M059J (cell line): Measurements from ENCODE around the gene RAC2. TPM values are rescaled to one million over a fixed set of nuclear protein-coding genes. Genes with fewer than 3 reads are reported as not detected.
"Not testable (repeated sequence)": the region's sequence is repeated elsewhere in the genome, so short reads cannot be mapped to it uniquely, and the experiment has no call there.

ENCODE experiments used
- DNase-seq: peaks from one replicate; pipeline ENCODE4 v3.0.0-alpha.2; 2012; ENCODE audit warnings: low read depth
- total RNA-seq: library from RNA; depleted of rRNA; stranded (reverse); fragments of >200 nt; shearing (Covaris generic); gene quantifications from 2 replicates; pipeline ENCODE4 v1.2.3, GENCODE V29; 2014

Gene RAC2
- total RNA-seq, 1 experiment from 2014 or later, result 3.7 TPM

DNA sequence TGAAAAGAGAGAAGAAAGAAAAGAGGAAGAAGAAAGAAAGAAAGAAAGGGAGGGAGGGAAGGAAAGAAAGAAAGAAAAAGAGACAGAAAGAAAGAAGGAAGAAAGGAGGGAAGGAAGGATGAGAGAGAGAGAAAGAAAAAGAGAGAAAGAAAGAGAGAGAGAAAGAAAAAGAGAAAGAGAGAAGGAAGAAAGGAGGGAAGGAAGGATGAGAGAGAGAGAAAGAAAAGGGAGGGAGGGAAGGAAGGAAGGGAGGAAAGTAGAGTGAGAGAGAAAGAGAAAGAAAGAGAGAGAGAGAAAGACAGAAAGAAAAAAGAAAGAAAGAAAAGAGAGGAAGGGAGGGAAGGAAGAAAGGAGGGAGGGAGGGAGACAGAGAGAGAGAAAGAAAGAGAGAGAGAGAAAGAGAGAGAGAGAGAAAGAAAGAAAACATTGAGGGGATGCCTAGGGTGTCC lies 11.5 kb upstream of the RAC2 start:
- DNase-seq, result no peak

DNA sequence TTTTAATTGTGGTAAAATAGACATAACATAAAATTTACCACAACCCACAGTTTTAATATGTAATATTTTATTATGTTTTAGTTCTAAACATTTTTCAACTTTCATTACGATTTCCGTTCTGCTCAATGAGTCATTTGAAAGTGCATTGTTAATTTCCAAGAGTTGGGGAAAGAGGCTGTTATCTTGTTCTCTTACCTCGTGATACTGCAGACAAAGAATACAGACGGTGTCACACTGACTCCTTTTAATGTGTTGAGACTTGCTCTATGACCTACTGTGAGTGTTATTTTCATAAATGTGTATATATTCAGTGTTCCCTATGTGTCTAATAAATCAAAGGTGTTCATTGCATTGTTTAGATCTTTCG lies 10.8 kb upstream of the RAC2 start:
- DNase-seq, result peak; percentile 51

DNA sequence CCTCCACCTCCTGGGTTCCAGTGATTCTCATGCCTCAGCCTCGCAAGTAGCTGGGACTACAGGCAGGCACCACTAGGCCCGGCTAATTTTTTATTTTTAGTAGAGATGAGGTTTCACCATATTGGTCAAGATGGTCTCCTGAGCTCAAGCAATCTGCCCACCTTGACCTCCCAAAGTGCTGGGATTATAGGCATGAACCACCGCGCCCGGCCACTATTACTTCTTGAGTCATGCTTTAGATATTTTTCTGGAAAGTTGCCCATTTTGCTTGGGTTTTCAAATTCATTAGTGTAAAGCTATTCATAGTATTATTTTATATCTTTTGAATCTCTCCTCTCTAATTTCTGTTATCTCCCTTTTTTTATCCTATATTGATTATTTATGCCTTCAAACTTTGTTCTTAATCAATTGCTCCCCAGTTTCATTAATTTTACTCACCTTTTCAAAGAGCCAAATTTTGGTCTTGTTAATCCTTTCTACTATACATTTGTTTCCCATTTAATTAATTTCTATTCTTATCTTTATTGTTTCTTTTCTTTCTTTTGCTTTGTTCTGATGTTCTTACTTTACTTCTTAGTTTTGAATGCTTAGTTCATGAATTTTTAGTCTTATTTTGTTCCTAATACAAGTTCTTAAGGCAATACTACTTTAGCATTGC lies 10.3 kb upstream of the RAC2 start:
- peak; percentile 79 for DNase-seq

DNA sequence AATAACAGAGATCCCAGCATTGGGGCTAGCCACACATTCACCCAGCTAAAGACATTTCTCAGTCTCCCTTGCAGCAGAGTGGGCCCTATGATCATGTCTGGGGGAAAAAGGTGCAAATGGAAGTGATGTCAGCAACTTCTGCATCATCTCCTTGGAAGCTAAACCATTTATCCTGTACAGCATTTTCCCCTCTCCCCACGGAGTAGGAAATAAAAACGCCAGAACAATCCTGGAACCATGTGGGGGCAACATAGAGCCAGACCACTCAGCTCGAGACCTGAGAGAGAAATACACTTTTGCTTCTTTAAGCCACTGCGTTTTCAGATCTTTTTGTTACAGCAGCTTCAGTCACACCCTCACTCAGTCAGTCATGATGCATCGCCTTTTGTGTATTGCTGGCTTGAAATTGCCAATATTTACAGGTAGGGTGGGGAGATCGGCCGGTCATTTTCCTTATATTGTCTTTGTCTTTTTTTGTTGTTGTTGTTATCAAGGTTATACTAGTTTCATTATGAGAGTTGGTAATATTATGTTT lies 9.1 kb upstream of the RAC2 start:
- DNase-seq, result no peak

DNA sequence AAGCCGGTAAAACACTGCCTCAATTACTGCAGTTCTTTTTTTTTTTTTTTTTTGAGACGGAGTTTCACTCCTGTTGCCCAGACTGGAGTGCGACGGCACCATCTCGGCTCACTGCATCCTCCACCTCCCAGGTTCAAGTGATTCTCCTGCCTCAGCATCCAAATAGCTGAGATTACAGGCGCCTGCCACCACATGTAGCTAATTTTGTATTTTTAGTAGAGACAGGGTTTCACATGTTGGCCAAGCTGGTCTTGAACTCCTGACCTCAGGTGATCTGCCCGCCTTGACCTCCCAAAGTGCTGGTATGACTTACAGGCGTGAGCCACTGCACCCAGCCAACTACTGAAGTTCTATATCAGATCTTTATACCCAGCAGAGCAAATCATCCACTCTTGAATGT lies 7.8 kb upstream of the RAC2 start:
- DNase-seq, result not testable (repeated sequence)

DNA sequence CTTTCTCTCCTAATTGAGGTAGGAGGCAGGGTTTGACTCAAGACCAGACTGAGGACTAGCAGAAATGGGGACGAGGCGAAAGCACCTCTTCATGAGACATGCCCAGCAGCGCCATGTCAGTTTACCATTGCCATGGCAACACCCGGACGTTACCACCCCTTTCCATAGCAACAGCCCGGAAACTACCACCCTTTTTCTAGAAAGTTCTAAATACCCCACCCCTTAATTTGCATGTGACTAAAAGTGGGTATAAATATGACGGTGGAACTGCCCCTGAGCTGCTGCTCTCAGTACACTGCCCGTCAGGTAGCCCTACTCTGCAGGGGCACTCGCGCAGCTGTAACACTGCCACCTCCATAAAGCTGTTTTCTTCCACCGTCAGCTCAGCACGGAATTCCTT lies 5.9 kb upstream of the RAC2 start:
- DNase-seq, result no peak

DNA sequence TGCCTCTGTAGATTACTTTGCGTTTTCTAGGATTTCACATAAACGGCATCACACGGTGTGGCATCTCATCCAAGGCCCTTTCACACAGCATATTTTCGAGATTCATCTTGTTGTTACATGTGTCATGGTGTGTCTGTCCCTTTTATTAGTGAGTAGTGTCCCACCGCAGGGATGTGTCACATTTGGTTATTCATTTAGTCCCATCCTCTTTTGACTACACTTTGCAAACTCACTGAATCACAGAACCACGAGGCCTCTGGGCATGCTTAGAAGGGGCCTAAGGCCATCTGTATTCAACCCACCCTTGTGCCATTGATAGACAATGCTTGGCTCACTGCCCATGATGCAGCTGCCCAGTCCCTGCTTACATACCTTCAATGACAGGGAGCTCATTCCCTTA lies 4.2 kb upstream of the RAC2 start:
- peak; percentile 49 for DNase-seq

DNA sequence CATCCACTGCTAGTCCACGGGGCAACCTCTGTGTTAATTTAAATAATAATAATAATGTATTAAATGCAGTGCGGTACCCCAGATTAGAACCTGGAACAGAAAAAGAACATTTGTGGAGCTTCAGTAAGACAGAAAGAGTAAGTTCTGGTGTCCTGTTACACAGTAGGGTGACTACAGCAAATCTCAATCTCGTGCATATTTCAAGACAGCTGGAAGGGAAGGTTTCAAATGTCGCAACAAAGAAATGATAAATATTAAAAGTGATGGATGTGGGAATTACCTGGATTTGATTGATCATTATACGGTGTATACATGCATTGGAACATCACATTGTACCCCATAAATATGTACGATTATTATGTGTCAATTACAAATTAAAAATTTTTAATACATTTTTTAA lies 1.7 kb upstream of the RAC2 start:
- DNase-seq, result no peak

DNA sequence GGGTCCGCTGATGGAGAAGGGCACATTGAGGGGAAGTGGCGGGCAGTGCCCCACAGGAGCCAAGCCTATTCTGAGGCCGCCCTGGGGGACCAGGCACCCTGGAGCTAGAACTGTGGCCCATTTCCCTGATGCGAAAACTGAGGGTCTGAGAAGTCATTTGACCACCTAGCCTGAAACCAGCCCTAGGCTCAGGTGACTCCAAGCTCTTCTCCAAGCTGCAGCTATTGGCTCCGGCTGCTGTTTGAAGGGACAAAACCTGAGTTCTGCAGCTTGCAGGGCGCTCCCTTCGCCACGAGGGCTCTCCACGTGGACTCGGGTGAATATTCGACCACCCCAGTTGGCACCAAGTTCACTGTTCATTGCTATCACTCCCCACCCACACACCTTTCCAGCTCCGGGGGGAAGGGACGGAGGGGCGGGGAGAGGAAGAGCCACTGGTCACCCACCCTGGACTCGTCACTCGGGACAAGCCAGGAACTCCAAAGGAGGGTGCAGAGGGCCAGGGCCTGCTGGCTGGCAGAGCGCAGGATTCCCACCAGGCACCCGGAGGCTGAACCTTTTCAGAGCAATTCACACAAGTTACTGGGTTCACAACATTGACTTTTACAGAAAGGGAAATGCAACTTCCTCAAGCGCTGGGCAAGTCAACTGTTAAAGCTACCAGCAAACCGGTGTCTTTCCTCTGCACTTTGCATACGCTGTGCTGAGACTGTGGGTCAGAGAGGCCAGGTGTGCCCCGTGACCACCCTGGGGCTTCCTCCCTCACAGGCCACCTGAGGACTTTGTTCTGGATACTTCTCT lies 1.1 kb upstream of the RAC2 start:
- DNase-seq, result no peak

DNA sequence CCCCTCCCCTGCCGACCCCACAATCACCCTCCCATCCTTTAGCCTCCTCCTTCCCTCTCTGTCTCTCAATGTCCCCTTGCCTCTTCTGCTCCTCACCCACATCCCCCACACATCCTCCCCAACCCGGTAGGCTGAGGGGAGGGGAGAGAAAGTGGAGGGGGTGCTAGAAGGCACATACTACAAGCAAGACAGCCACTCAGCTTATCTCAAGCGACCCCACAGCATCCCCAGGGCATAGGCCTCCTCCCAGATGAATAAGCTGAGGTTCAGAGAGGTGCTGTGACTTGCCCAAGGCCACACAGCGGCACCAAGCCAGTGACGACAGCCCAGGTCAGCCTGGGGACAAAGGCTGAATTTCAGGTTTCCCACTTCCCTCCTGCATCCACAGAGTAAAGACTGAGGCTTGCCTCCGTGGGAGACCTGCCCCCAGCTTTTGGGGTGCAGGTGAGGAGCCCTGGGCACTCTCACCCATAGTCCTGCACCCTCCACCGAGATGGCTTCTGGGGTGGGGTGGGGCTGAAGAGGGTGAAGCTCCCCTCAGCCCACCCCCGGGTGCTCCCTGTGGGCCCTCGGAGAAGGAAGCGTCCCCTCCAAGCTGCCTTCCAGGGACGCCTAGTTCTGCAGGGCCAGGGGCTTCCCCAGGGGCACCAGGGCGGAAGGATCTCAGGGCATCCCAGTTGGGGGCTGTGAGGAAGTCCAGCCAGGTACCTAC lies 511 bp downstream of the RAC2 start:
- no peak for DNase-seq

DNA sequence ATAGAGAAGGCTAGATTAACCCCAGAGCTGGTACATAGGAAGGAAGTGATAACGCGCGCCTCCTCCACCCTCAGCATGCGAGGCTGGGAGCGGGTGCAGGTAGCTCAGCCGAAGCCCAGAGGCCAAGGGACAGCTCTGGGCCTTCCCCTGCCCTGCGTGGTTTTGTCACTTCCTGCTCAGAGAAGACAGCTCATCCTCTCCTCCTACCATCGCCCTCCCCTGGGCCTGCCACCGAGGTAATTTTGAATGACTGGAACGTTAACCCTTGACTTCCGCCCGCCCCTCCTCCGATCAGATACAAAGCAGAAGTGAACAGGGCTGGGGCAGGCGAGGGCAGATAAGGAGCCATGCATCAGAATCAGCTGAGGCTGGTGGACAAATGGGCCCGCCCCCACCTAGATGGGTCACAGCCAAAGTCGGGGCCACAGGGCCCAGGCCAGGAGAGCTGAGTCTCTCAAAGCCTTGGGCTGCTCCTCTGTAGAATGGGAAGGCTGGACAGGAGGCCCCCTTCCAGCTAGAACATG lies 1.6 kb downstream of the RAC2 start:
- DNase-seq, result peak; percentile 71

DNA sequence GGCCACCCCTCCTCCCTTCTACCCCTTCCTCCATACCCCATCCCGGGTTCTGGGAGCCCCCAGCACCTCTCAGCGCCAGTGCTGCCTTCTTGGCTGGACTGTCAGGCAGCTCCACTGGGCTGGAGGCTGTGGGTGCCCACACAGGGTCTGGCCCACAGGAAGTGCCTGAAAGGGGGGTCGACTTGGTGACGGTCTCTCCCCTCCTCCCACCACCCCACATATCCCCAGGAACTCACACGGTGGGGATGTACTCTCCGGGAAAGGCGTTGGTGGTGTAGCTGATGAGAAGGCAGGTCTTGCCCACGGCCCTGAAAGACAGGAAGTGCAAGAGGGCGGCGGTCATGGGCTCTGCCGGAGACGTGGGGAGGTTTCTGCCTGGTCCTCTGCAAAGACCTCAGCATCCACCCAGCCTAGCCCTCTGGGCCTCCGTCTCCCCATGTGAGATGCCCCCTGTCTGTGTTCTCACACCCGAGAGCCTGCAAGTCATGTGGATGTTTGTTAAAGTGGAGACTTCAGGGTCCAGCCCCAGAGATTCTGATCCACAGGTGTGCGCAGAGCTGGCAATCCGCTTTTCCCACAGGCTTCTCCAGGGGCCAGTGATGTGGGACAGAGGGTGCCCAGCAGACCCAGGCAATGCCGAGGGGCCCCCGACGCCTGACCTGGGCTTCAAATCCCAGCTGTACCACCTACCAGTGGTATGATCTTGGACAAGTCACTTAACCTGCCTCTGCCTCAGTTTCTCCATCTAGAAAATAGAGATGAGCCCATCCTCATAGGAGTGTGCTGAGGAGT lies 2.5 kb downstream of the RAC2 start:
- DNase-seq, result no peak

DNA sequence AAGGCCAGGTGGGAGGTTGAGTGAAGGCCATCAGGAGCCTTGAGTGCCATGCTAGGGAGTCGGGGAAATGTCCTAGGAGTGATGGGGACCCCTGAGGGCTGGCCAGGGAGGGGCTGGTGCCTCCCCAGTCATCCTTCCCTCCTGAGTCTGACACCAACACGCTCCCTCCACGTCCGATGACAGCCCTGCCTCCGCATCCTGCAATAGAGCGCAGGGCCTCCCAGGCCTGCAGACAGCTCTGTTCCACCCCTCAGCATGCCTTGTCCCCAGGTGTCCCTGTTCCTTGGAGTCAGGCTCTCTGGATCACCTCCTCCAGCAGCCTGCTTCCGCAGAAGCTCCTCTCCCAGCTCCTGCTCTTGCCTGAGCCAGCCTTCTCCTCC lies 3.1 kb downstream of the RAC2 start:
- no peak for DNase-seq

DNA sequence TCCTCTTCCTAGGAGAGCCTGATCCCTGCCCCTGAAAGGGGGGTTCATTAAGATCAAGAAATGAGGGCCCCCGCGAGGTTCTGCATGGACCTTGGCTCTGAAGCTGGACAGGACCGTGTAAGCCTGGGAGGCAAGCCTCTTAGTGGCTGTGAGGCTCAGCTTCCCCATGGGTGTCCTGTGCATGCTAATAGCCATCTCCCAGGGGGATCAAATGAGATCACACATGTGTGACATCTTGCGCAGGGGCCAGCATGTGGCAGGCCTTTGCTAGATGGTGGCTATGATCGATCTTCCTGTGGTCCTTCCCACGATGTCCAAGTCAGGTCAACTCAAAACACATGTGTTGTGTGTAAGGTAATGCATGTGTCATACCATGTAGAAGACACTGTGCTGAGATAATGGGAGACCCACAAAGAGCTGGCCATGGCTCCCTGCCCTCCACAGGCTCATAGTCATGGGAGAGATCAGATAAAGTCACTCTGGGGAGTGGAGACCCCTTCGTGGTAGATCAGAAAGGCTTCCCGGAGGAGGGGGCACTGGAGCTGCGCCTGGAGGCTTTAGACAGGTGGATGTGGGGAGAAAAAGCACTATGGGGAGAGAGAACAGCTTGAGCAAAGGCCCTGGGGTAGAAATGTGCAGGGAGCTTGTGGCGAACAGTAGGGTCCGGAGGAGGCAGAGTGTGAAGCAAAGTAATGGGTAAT lies 3.7 kb downstream of the RAC2 start:
- no peak for DNase-seq

DNA sequence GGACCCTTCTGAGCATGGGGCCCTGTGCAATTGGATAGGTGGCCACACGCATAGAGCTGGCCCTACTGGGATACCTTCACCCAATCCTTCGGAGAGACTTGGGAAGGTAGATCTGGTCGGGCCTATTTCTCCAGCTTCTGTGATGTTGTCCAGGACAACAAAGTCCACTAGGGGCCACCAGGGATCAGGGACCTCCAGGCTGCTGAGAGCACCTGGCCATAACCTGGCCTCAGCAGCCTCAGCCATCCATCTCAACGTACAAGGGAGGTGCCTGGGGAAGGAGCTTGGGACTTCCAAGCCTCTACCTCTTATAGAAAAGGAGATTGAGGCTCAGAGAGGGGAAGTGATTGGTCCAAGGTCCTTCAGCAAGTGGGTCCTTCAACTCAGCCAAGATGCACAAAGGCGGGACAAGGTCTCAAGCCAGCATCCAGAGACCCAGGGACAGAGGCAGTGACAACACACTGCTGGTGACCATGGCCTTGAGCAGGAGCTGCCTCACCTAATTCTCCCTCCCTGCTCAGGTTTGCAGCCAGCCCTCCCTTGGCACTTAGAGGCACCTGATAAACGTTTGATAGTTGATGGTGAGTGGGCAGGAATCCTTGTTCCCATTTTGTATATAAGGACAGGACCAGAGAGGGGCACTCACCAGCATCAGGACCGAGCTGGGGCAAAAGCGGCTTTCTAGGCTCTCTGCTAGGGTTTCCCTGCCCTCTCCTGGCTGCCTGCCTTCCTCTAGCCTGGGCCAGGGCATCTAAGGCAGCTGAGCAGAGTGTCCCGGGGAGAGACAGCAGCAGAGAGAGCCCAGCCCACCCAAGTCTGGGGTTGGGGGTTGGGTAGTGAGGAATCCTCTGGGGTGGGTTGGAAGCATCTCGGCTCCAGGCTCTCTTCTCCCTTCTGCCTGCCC lies 4.5 kb downstream of the RAC2 start:
- no peak for DNase-seq

DNA sequence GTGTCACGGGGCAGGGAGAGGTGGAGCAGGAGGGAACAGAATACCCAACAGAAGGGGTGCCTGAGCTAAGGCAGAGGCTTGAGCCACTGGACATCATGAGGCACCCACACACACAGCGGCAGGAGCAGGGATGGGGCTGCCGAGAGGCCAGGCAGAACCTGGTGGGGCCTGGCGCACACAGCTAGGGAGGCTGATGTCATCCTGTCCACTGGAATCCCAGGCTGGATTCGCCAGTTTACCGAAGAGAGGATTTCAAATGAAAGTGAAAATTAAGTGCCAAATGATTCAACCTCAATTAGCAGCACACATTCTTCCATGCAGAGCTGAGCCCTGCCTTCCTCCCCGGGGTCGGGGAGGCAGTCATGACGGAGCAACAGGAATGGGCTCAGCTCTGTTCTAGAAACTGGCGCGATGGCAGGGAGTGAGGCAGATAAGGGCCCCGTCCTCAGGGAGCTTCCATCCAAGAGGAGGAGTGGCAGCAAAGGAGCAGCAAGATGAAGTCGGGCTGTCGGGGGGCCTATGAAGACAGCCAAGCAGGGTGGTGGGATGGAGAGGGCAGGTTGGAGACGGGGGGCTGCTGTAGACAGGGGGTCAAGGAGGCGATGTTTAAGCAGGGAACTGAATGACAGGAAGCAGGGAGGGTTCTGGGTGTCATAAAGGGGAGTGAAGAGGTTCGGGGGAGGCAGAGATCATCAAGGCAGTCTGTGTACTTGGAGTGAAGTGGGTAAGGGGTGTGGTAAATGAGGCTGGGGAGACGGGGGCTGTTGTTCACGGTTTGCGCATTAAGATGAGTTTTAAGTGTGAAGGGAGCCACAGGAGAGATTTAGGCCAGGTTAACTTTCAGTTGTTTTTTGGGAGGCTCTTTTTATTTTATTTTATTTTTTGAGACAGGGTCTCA lies 6.4 kb downstream of the RAC2 start:
- peak; percentile 49 for DNase-seq

DNA sequence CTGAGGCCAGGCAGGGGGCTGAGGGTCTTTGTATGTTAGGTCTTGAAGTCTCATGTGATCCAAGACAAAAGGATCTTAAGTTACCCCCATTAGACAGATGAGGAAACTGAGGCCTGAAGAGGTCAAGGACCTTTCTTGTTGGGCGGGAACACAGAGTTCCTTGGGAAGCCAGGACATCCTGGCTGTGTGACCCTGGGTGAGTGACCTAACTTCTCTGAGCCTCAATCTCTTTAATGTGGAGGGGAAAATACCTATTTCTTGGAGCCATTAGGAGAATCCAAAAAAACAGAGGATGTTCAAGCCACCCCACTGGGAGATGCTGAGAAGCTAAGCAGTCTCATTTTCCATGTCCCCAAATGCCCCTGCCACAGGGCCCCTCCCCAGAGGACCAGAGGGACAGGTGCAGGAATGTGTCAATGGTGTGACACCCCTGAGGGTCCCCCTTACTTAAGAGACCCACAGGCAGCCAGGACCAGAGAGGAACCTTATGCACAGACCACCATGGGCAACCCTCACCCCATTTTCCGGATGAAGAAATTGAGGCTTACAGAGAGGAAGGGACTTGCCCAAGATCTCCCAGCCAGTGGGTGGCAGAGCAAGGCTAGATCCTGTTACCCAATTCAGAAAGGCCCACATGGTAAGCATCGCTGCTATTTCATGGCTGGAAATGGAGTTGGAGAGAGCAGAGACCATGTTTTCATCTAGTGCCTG lies 8.0 kb downstream of the RAC2 start:
- no peak for DNase-seq
